ENCODE measurements around the gene ST6GALNAC4. TPM values are rescaled to one million over a fixed set of nuclear protein-coding genes. Genes with fewer than 3 reads are reported as not detected.
A peak's percentile ranks its signal among the peaks of the same experiment; 100 is the strongest.

Gene ST6GALNAC4
- total RNA-seq, 6 donors from 2014 or later: 41.3 to 105 (median 56.2) TPM

GRCh38 chr9:127869310-127870152 lies 47.3 kb downstream of the ST6GALNAC4 start:
- no peaks in the 10 kb centered on the region for H3K27me3 ChIP-seq
- 71 to 81% methylated on average over 14 to 16 of the region's 18 CpGs for WGBS, 2 donors
- TF ChIP-seq POLR2A (IDR thresholded peaks at IDR 0.05): no peak
- TF ChIP-seq EP300 (IDR thresholded peaks at IDR 0.05): peak in 1 of 4 donors; percentile 20
- TF ChIP-seq POLR2AphosphoS5 (IDR thresholded peaks at IDR 0.05): peak; percentile 32 to 63
- peak; percentile 89 to 97 (median 94) for TF ChIP-seq CTCF (IDR thresholded peaks at IDR 0.05)
- H3K27ac ChIP-seq: peak overlapping the region in 3 of 4 donors; percentile 74 to 84 (median 77)
- DNase-seq (peak; percentile 88 to 93), ATAC-seq (ENCODE audit: low FRiP score in 2 of 2) (peak; percentile 83 to 93)
- H3K36me3 ChIP-seq: peaks cover 5 to 48% (median 37%) of the 10 kb centered on the region in 4 donors
- no peak overlapping the region for H3K4me3 ChIP-seq
- H3K9me3 ChIP-seq: no peaks in the 10 kb centered on the region
- H3K4me1 ChIP-seq: peaks cover 25 to 62% (median 47%) of the 10 kb centered on the region in 4 donors

GRCh38 chr9:127868278-127868902 lies 48.5 kb downstream of the ST6GALNAC4 start:
- peaks cover 5 to 48% (median 37%) of the 10 kb centered on the region in 4 donors for H3K36me3 ChIP-seq
- H3K27me3 ChIP-seq: no peaks in the 10 kb centered on the region
- no peak overlapping the region for H3K4me3 ChIP-seq
- peaks cover 17 to 51% (median 37%) of the 10 kb centered on the region in 4 donors for H3K4me1 ChIP-seq
- no peak for ATAC-seq (ENCODE audit: low FRiP score in 2 of 2)
- peak overlapping the region; percentile 65 to 84 (median 76) for H3K27ac ChIP-seq
- WGBS, 2 donors: 88 to 91% methylated on average over 18 of the region's 18 CpGs
- H3K9me3 ChIP-seq: no peaks in the 10 kb centered on the region
- TF ChIP-seq EP300 (IDR thresholded peaks at IDR 0.05): no peak
- no peak for TF ChIP-seq POLR2A (IDR thresholded peaks at IDR 0.05)
- no peak for TF ChIP-seq CTCF (IDR thresholded peaks at IDR 0.05)
- no peak for DNase-seq

GRCh38 chr9:127867356-127868277 lies 49.2 kb downstream of the ST6GALNAC4 start:
- WGBS, 2 donors: 67 to 68% methylated on average over 24 to 30 of the region's 30 CpGs
- peak overlapping the region; percentile 65 to 84 (median 76) for H3K27ac ChIP-seq
- no peak for ATAC-seq (ENCODE audit: low FRiP score in 2 of 2)

GRCh38 chr9:127866535-127866934 lies 50.3 kb downstream of the ST6GALNAC4 start:
- TF ChIP-seq EP300 (IDR thresholded peaks at IDR 0.05): no peak
- no peak for TF ChIP-seq CTCF (IDR thresholded peaks at IDR 0.05)
- TF ChIP-seq POLR2AphosphoS5 (IDR thresholded peaks at IDR 0.05): no peak
- no peak for TF ChIP-seq POLR2A (IDR thresholded peaks at IDR 0.05)
- Histone ChIP-seq H3K27ac (peak overlapping the region in 3 of 4 donors; percentile 23 to 84 (median 74)), H3K27me3 (no peaks in the 10 kb centered on the region), H3K4me1 (peaks cover 34 to 65% (median 52%) of the 10 kb centered on the region in 4 donors), H3K4me3 (no peak overlapping the region), H3K36me3 (peaks cover 5 to 29% (median 23%) of the 10 kb centered on the region in 4 donors), H3K9me3 (no peaks in the 10 kb centered on the region)
- no peak for ATAC-seq (ENCODE audit: low FRiP score in 2 of 2)
- WGBS, 2 donors: 91 to 96% methylated on average over 13 of the region's 13 CpGs
- no peak for DNase-seq

More at GRCh38 chr9:127867356-127868277, 49.2 kb downstream of the ST6GALNAC4 start:
- TF ChIP-seq EP300 (IDR thresholded peaks at IDR 0.05): no peak
- H3K36me3 ChIP-seq: peaks cover 5 to 40% (median 33%) of the 10 kb centered on the region in 4 donors
- H3K9me3 ChIP-seq: no peaks in the 10 kb centered on the region
- H3K27me3 ChIP-seq: no peaks in the 10 kb centered on the region
- peaks cover 23 to 54% (median 41%) of the 10 kb centered on the region in 4 donors for H3K4me1 ChIP-seq
- no peak for DNase-seq
- H3K4me3 ChIP-seq: no peak overlapping the region
